DOHH2 (cell line): ENCODE measurements around the gene CATSPER4.

Source experiments
- H3F3A ChIP-seq: fragments of 200-600 bp; sonication (generic), shearing (Covaris generic); 2 replicates; pipeline ENCODE4 v1.6.0; 2016; ENCODE audit warnings: antibody characterized with exemption, mild to moderate bottlenecking; ENCODE audit not compliant: control insufficient read depth, insufficient read depth
- H3K27ac ChIP-seq: fragments of 200-600 bp; sonication (generic); 2 replicates; pipeline ENCODE4 v1.5.1; 2014; ENCODE audit warnings: low read depth, mild to moderate bottlenecking, low read length, moderate library complexity
- H3K27me3 ChIP-seq: fragments of 200-600 bp; sonication (generic); 2 replicates; pipeline ENCODE4 v1.6.1; 2014; ENCODE audit warnings: mild to moderate bottlenecking, low read length, mixed read lengths; ENCODE audit not compliant: control insufficient read depth
- H3K36me3 ChIP-seq: fragments of 200-600 bp; sonication (generic); 2 replicates; pipeline ENCODE4 v1.6.1; 2014; ENCODE audit warnings: mild to moderate bottlenecking, low read length, moderate library complexity, mixed read lengths; ENCODE audit not compliant: control insufficient read depth
- H3K4me1 ChIP-seq: fragments of 200-600 bp; sonication (generic); 2 replicates; pipeline ENCODE4 v1.6.1; 2014; ENCODE audit warnings: mild to moderate bottlenecking, low read length, mixed read lengths; ENCODE audit not compliant: control insufficient read depth
- H3K4me2 ChIP-seq: fragments of 200-600 bp; sonication (generic); 2 replicates; pipeline ENCODE4 v1.6.0; 2014; ENCODE audit warnings: mild to moderate bottlenecking, low read length, moderate library complexity
- H3K4me3 ChIP-seq: fragments of 200-600 bp; sonication (generic); 2 replicates; pipeline ENCODE4 v1.5.1; 2014; ENCODE audit warnings: mild to moderate bottlenecking, low read length, mixed read lengths
- H3K79me2 ChIP-seq: fragments of 200-600 bp; sonication (generic); 2 replicates; pipeline ENCODE4 v1.6.1; 2014; ENCODE audit warnings: mild to moderate bottlenecking, low read length, mixed read lengths; ENCODE audit not compliant: control insufficient read depth
- H3K9me2 ChIP-seq: fragments of 200-600 bp; sonication (generic); replicated peaks from 2 replicates; pipeline ENCODE4 v1.6.1; 2014; ENCODE audit warnings: mild to moderate bottlenecking, low read length, mixed read lengths; ENCODE audit not compliant: control insufficient read depth
- H3K9me3 ChIP-seq: fragments of 200-600 bp; sonication (generic); 2 replicates; pipeline ENCODE4 v1.6.1; 2014; ENCODE audit warnings: antibody characterized with exemption, low read length, mixed read lengths; ENCODE audit not compliant: control insufficient read depth, insufficient read depth
- H4K20me1 ChIP-seq: fragments of 200-600 bp; sonication (generic); 2 replicates; pipeline ENCODE4 v1.6.0; 2014; ENCODE audit warnings: low read depth, mild to moderate bottlenecking, antibody characterized with exemption, low read length, moderate library complexity; ENCODE audit not compliant: control insufficient read depth, insufficient read depth
- EZH2phosphoT487 ChIP-seq: fragments of 200-600 bp; sonication (generic); IDR thresholded peaks from 2 replicates; pipeline ENCODE4 v1.6.1; 2017; ENCODE audit warnings: borderline replicate concordance, mild to moderate bottlenecking, antibody characterized with exemption, low read length, moderate library complexity, mixed read lengths
- TF ChIP-seq, protein P1 (sequence below): fragments of 200-600 bp; sonication (generic); IDR thresholded peaks from one replicate; pipeline ENCODE4 v1.5.1; 2014; ENCODE audit warnings: antibody characterized with exemption, mild to moderate bottlenecking, low read depth, low read length; ENCODE audit not compliant: poor library complexity, severe bottlenecking

CATSPER4 gene

DNA sequence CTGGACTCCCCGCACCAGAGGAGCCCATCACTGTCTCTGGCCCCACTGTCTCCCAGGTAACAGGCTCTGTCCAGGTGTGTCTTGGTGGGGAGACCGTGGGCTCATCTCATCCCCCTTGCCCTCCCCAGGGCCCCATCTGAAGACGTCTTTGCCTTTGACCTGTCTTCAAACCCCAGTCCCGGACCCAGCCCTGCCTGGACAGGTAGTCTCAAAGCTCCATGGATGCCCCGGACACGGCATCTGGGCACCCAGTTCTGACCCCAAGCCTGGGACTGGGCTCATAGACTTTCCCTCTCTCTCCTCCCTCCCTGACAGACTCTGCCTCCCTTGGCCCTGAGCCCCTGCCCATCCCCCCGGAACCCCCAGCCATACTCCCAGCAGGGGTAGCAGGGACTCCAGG is 6.3 kb upstream of the CATSPER4 start:
- H3K36me3 ChIP-seq, result no peaks in the 10 kb centered on the region
- H4K20me1 ChIP-seq, result no peaks in the 10 kb centered on the region
- no peak overlapping the region for H3K27ac ChIP-seq
- no peaks in the 10 kb centered on the region for H3K27me3 ChIP-seq
- H3K79me2 ChIP-seq, result no peaks in the 10 kb centered on the region
- H3K4me1 ChIP-seq, result peaks cover 12% of the 10 kb centered on the region
- no peaks in the 10 kb centered on the region for H3K9me3 ChIP-seq
- H3K9me2 ChIP-seq, result no peaks in the 10 kb centered on the region
- H3F3A ChIP-seq, result no peaks in the 10 kb centered on the region
- no peak overlapping the region for H3K4me2 ChIP-seq
- H3K4me3 ChIP-seq, result no peak overlapping the region
- TF ChIP-seq, protein P1, sequence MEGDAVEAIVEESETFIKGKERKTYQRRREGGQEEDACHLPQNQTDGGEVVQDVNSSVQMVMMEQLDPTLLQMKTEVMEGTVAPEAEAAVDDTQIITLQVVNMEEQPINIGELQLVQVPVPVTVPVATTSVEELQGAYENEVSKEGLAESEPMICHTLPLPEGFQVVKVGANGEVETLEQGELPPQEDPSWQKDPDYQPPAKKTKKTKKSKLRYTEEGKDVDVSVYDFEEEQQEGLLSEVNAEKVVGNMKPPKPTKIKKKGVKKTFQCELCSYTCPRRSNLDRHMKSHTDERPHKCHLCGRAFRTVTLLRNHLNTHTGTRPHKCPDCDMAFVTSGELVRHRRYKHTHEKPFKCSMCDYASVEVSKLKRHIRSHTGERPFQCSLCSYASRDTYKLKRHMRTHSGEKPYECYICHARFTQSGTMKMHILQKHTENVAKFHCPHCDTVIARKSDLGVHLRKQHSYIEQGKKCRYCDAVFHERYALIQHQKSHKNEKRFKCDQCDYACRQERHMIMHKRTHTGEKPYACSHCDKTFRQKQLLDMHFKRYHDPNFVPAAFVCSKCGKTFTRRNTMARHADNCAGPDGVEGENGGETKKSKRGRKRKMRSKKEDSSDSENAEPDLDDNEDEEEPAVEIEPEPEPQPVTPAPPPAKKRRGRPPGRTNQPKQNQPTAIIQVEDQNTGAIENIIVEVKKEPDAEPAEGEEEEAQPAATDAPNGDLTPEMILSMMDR, result no peak
- TF ChIP-seq EZH2phosphoT487, result no peak

GRCh38 chr1:26184883-26185282 is 5.5 kb upstream of the CATSPER4 start:
- Histone ChIP-seq H3K9me2 (no peaks in the 10 kb centered on the region), H3K4me1 (peaks cover 6% of the 10 kb centered on the region), H3F3A (no peaks in the 10 kb centered on the region), H3K4me3 (no peak overlapping the region), H3K79me2 (no peaks in the 10 kb centered on the region), H3K27me3 (no peaks in the 10 kb centered on the region), H3K4me2 (no peak overlapping the region), H3K9me3 (no peaks in the 10 kb centered on the region), H3K36me3 (no peaks in the 10 kb centered on the region), H3K27ac (no peak overlapping the region), H4K20me1 (no peaks in the 10 kb centered on the region)
- TF ChIP-seq EZH2phosphoT487, result no peak
- TF ChIP-seq, protein P1, result no peak

GRCh38 chr1:26187882-26188281 is 2.5 kb upstream of the CATSPER4 start:
- no peaks in the 10 kb centered on the region for H3K36me3 ChIP-seq
- H3K27me3 ChIP-seq, result no peaks in the 10 kb centered on the region
- no peaks in the 10 kb centered on the region for H3K9me2 ChIP-seq
- no peaks in the 10 kb centered on the region for H4K20me1 ChIP-seq
- H3K4me2 ChIP-seq, result no peak overlapping the region
- no peak overlapping the region for H3K4me3 ChIP-seq
- no peak overlapping the region for H3K27ac ChIP-seq
- H3K9me3 ChIP-seq, result no peaks in the 10 kb centered on the region
- TF ChIP-seq EZH2phosphoT487, result no peak
- TF ChIP-seq, protein P1, result no peak
- H3K79me2 ChIP-seq, result no peaks in the 10 kb centered on the region
- H3K4me1 ChIP-seq, result no peaks in the 10 kb centered on the region
- H3F3A ChIP-seq, result no peaks in the 10 kb centered on the region

GRCh38 chr1:26188477-26188876 is 1.9 kb upstream of the CATSPER4 start:
- H3K27me3 ChIP-seq, result 0 out of 2 replicates have a peak, but pooled peaks cover under 1% of the 10 kb centered on the region
- no peaks in the 10 kb centered on the region for H4K20me1 ChIP-seq
- H3K27ac ChIP-seq, result no peak overlapping the region
- H3K9me3 ChIP-seq, result no peaks in the 10 kb centered on the region
- TF ChIP-seq EZH2phosphoT487, result no peak
- TF ChIP-seq, protein P1, result no peak
- H3K4me2 ChIP-seq, result no peak overlapping the region
- H3K36me3 ChIP-seq, result no peaks in the 10 kb centered on the region
- no peak overlapping the region for H3K4me3 ChIP-seq
- no peaks in the 10 kb centered on the region for H3K9me2 ChIP-seq
- H3K4me1 ChIP-seq, result no peaks in the 10 kb centered on the region
- no peaks in the 10 kb centered on the region for H3F3A ChIP-seq
- no peaks in the 10 kb centered on the region for H3K79me2 ChIP-seq
